ENCODE results near the gene DOK3. TPM values are rescaled to one million over a fixed set of nuclear protein-coding genes. Genes with fewer than 3 reads are reported as not detected.

DOK3 gene
- total RNA-seq, 1 experiment from 2014 or later, result 16.4 TPM

GRCh38 chr5:177457852-177458681 lies 51.6 kb downstream of the DOK3 start:
- Histone ChIP-seq H3T11ph (ENCODE audit: low read length) (no peak overlapping the region), H3K14ac (ENCODE audit: insufficient read depth, low read length) (no peak overlapping the region), H3K4ac (ENCODE audit: low read depth, low read length) (no peak overlapping the region), H3K23me2 (ENCODE audit: insufficient read length, low read depth, low read length, poor library complexity, severe bottlenecking) (peaks cover 14% of the 10 kb centered on the region), H2BK20ac (ENCODE audit: low read depth, low read length, poor library complexity, severe bottlenecking) (no peak overlapping the region), H2AFZ (ENCODE audit: low read length) (no peak overlapping the region), H3K4me1 (ENCODE audit: insufficient read depth, low read length) (no peaks in the 10 kb centered on the region), H3K23ac (ENCODE audit: insufficient read length, low read depth, low read length) (no peak overlapping the region), H3K27ac (ENCODE audit: insufficient read length, low read depth, low read length) (no peak overlapping the region), H4K91ac (ENCODE audit: insufficient read length, low read depth, low read length) (no peak overlapping the region), H3K4me2 (ENCODE audit: insufficient read depth, insufficient read length, low read length) (no peak overlapping the region), H4K8ac (replicated peaks; ENCODE audit: insufficient read length, low read depth, low read length) (no peak overlapping the region), H3K9ac (ENCODE audit: extremely low read depth, insufficient read length, low read length) (no peak overlapping the region), H3K79me2 (ENCODE audit: insufficient read depth, low read length) (no peaks in the 10 kb centered on the region), H2AK5ac (ENCODE audit: insufficient read length, low read length) (no peak overlapping the region), H4K20me1 (ENCODE audit: control insufficient read depth, insufficient read depth, insufficient read length) (no peaks in the 10 kb centered on the region), H4K5ac (ENCODE audit: insufficient read length, low read depth, low read length) (no peak overlapping the region), H3K18ac (ENCODE audit: insufficient read length, low read depth, low read length) (peak overlapping the region; percentile 56), H2BK120ac (ENCODE audit: low read depth, low read length, poor library complexity, severe bottlenecking) (no peak overlapping the region), H3K9me3 (ENCODE audit: control insufficient read depth, low read depth, low read length) (no peaks in the 10 kb centered on the region), H2BK5ac (ENCODE audit: insufficient read length, low read length) (no peak overlapping the region), H3K56ac (ENCODE audit: insufficient read length, low read depth, low read length) (no peak overlapping the region), H2BK15ac (ENCODE audit: low read depth, low read length) (no peak overlapping the region), H3K79me1 (ENCODE audit: insufficient read depth, low read depth, low read length, poor library complexity, severe bottlenecking) (no peaks in the 10 kb centered on the region), H3K27me3 (ENCODE audit: insufficient read depth, low read length) (peaks cover 4% of the 10 kb centered on the region; the same call in 1 of the 2 replicates), H2BK12ac (ENCODE audit: insufficient read length, low read depth, low read length) (no peak overlapping the region)
- Mint-ChIP-seq H3K36me3 (ENCODE audit: insufficient read depth in 1 of 3, low read depth in 3 of 3) (peaks cover 31 to 53% (median 51%) of the 10 kb centered on the region in 3 experiments), H3K27me3 (ENCODE audit: low read depth) (peaks cover 9% of the 10 kb centered on the region), H3K9me3 (no peaks in the 10 kb centered on the region; a peak in 1 of 5 replicates), H3K4me3 (no peak overlapping the region), H3K27ac (peak overlapping the region in 1 of 3 experiments; percentile 61; a peak in 2 of 7 replicates), H3K4me1 (peaks cover 12 to 21% of the 10 kb centered on the region in 2 experiments)
- TF ChIP-seq CTCF (conservative IDR thresholded peaks at IDR 0.05), result no peak
- DNase-seq, result no peak
- no CpG with 5 or more reads among the region's 20 CpGs for WGBS (ENCODE audit: extremely low coverage, insufficient read length, low lambda C conversion rate)
